ENCODE results near the gene RASA3.

The RASA3 gene

GRCh38 chr13:114024603-114025404, 107.6 kb downstream of the RASA3 start:
- Histone ChIP-seq H4K20me1 (ENCODE audit: insufficient read depth, low read length) (no peaks in the 10 kb centered on the region), H3F3A (ENCODE audit: insufficient read depth, low read length) (peaks cover 45% of the 10 kb centered on the region), H3K27ac (ENCODE audit: low read length) (peak overlapping the region; percentile 99), H3K27me3 (replicated peaks; ENCODE audit: insufficient read depth, low read length) (no peaks in the 10 kb centered on the region), H3K4me3 (ENCODE audit: low read length) (peak overlapping the region; percentile 39; the same call in 1 of the 2 replicates), H3K9me3 (replicated peaks; ENCODE audit: insufficient read depth, low read length) (no peaks in the 10 kb centered on the region), H3K4me2 (ENCODE audit: low read depth, low read length) (peak overlapping the region; percentile 92), H2AFZ (ENCODE audit: low read length) (no peak overlapping the region), H3K4me1 (ENCODE audit: low read length) (peaks cover 47% of the 10 kb centered on the region), H3K9me2 (replicated peaks; ENCODE audit: insufficient read depth, low read length) (no peaks in the 10 kb centered on the region), H3K36me3 (replicated peaks; ENCODE audit: insufficient read depth, low read length) (peaks cover 19% of the 10 kb centered on the region), H3K9ac (ENCODE audit: low read length) (peak overlapping the region; percentile 81), H3K79me2 (ENCODE audit: low read length) (peaks cover 74% of the 10 kb centered on the region)
- peak; percentile 89 for DNase-seq
- no peak for TF ChIP-seq EZH2phosphoT487 (IDR thresholded peaks at IDR 0.05; ENCODE audit: low read length)
- no peak for TF ChIP-seq EZH2 (optimal IDR thresholded peaks at IDR 0.05; ENCODE audit: low read depth, low read length)
- TF ChIP-seq, protein P1, sequence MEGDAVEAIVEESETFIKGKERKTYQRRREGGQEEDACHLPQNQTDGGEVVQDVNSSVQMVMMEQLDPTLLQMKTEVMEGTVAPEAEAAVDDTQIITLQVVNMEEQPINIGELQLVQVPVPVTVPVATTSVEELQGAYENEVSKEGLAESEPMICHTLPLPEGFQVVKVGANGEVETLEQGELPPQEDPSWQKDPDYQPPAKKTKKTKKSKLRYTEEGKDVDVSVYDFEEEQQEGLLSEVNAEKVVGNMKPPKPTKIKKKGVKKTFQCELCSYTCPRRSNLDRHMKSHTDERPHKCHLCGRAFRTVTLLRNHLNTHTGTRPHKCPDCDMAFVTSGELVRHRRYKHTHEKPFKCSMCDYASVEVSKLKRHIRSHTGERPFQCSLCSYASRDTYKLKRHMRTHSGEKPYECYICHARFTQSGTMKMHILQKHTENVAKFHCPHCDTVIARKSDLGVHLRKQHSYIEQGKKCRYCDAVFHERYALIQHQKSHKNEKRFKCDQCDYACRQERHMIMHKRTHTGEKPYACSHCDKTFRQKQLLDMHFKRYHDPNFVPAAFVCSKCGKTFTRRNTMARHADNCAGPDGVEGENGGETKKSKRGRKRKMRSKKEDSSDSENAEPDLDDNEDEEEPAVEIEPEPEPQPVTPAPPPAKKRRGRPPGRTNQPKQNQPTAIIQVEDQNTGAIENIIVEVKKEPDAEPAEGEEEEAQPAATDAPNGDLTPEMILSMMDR (IDR thresholded peaks at IDR 0.05; ENCODE audit: low read length) = no peak

DNA sequence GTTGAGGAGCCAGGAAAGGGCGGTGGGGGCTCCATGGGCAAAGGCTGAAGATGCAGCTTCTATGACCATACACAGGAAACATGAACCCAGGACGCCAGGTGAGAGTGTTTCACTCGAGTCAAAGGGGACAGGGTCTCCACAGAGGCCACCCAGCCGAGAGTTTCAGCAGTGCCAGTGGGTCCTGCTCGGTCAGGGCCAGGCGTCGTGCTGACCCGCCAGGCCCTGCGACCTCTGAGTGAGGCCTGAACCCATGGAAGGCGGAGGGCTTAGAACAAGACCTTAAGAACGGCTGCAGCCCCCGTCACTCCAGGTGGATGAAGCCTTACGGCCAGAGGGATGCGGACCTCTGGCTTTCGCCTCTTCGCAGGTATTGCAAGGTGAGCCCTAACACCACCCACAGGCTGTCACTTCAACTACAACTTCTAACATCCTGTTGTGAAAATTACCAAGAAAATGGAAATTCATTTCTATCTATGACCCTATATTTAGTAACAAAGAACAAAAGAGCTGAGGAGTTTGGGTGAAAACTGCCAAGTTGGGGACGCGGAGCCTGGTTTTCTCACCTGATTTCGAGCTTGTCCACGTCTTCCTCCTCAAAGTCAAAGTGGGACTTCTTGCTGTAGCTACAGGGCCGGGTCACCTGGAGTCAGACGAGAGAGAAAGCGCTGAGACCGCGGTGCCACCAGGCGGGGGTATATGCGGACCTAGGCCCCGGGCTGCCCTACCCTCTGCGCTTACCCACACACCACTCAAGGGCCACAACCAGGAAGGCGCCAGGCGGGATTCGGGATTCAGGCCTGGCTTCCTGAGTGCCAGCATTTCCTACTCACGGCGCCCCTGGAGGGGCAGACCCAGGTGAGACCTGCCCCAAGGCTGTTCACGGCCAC, 108.5 kb downstream of the RASA3 start:
- Histone ChIP-seq H3K4me1 (ENCODE audit: low read length) (peaks cover 47% of the 10 kb centered on the region), H3K36me3 (replicated peaks; ENCODE audit: insufficient read depth, low read length) (peaks cover 19% of the 10 kb centered on the region), H3K27me3 (replicated peaks; ENCODE audit: insufficient read depth, low read length) (no peaks in the 10 kb centered on the region), H3K79me2 (ENCODE audit: low read length) (peaks cover 75% of the 10 kb centered on the region), H3K4me3 (ENCODE audit: low read length) (peak overlapping the region; percentile 39; the same call in 1 of the 2 replicates), H3K9ac (ENCODE audit: low read length) (peak overlapping the region; percentile 81), H3K9me3 (replicated peaks; ENCODE audit: insufficient read depth, low read length) (no peaks in the 10 kb centered on the region), H4K20me1 (ENCODE audit: insufficient read depth, low read length) (no peaks in the 10 kb centered on the region), H2AFZ (ENCODE audit: low read length) (no peak overlapping the region), H3K27ac (ENCODE audit: low read length) (peak overlapping the region; percentile 99), H3F3A (ENCODE audit: insufficient read depth, low read length) (peaks cover 45% of the 10 kb centered on the region), H3K9me2 (replicated peaks; ENCODE audit: insufficient read depth, low read length) (no peaks in the 10 kb centered on the region), H3K4me2 (ENCODE audit: low read depth, low read length) (peak overlapping the region; percentile 92)
- TF ChIP-seq, protein P1 (IDR thresholded peaks at IDR 0.05; ENCODE audit: low read length) = no peak
- no peak for TF ChIP-seq EZH2 (optimal IDR thresholded peaks at IDR 0.05; ENCODE audit: low read depth, low read length)
- no peak for TF ChIP-seq EZH2phosphoT487 (IDR thresholded peaks at IDR 0.05; ENCODE audit: low read length)
- no peak for DNase-seq

DNA sequence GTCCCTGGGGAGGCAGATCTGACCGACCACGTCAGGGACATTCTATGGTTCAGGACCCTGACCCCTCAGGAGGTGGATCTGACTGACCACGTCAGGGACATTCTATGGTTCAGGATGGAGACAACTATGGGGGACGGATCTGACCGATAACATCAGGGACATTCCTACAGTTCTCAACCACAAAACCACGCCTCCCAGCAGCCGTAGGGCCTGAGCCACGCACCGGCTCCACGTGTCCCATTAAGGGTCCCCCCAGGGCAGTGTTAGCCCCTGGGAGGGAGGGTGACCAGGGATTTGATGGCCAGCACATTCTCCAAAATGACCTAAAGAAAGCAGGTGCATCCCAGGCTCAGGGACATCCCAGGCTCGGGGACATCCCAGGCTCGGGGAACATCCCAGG, 109.5 kb downstream of the RASA3 start:
- no peak for TF ChIP-seq EZH2 (optimal IDR thresholded peaks at IDR 0.05; ENCODE audit: low read depth, low read length)
- TF ChIP-seq, protein P1 (IDR thresholded peaks at IDR 0.05; ENCODE audit: low read length) = no peak
- no peak for TF ChIP-seq EZH2phosphoT487 (IDR thresholded peaks at IDR 0.05; ENCODE audit: low read length)
- no peak overlapping the region for H3K4me3 ChIP-seq (ENCODE audit: low read length)
- H3K9ac ChIP-seq (ENCODE audit: low read length) = no peak overlapping the region
- H2AFZ ChIP-seq (ENCODE audit: low read length) = no peak overlapping the region
- no peak overlapping the region for H3K4me2 ChIP-seq (ENCODE audit: low read depth, low read length)
- no peak overlapping the region for H3K27ac ChIP-seq (ENCODE audit: low read length)
- H3K27me3 ChIP-seq (replicated peaks; ENCODE audit: insufficient read depth, low read length) = no peaks in the 10 kb centered on the region
- no peak for DNase-seq
- peaks cover 40% of the 10 kb centered on the region for H3K4me1 ChIP-seq (ENCODE audit: low read length)
- H3K79me2 ChIP-seq (ENCODE audit: low read length) = peaks cover 78% of the 10 kb centered on the region
- peaks cover 26% of the 10 kb centered on the region for H3K36me3 ChIP-seq (replicated peaks; ENCODE audit: insufficient read depth, low read length)
- H3K9me3 ChIP-seq (replicated peaks; ENCODE audit: insufficient read depth, low read length) = no peaks in the 10 kb centered on the region
- H3F3A ChIP-seq (ENCODE audit: insufficient read depth, low read length) = peaks cover 39% of the 10 kb centered on the region
- no peaks in the 10 kb centered on the region for H4K20me1 ChIP-seq (ENCODE audit: insufficient read depth, low read length)
- H3K9me2 ChIP-seq (replicated peaks; ENCODE audit: insufficient read depth, low read length) = no peaks in the 10 kb centered on the region

Measured in MM.1S (cell line).